Suppressor macrophage treated with lipopolysaccharide for 4 hours (primary cell): ENCODE data around the gene PHOSPHO2.

Experiments
- DNase-seq: peaks from one replicate; pipeline ENCODE4 v3.0.0-alpha.2; 2020

The PHOSPHO2 gene

DNA sequence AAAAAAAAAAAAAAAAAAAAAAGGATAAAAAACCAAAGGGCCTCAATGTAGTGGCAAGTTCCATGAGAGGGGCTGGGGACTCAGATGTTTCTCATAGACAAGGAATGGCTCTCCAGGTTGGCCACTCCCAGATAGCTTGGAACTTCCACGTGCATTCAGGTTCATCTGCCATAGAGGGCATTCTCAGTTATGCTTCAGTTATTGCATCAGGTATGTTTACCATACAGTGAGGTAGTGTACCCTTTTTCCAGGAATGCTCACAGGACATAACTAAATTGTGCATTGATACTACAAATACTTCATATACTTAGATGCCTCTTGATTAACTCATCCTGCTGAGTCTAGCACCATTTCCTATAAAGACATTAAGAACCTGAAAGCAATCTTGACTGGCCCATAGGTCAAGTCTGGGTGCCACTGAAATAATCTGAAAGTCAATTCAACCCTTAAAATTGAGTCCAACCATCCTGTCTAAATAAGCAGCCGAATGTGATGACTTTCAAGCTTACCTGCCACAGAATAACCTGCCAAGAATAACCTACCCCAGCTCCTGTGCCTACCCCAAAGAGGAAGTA, 24.7 kb downstream of the PHOSPHO2 start:
- no peak for DNase-seq

- no peak for DNase-seq
Observed at GRCh38 chr2:169721016-169721415, 26.7 kb downstream of the PHOSPHO2 start.

DNA sequence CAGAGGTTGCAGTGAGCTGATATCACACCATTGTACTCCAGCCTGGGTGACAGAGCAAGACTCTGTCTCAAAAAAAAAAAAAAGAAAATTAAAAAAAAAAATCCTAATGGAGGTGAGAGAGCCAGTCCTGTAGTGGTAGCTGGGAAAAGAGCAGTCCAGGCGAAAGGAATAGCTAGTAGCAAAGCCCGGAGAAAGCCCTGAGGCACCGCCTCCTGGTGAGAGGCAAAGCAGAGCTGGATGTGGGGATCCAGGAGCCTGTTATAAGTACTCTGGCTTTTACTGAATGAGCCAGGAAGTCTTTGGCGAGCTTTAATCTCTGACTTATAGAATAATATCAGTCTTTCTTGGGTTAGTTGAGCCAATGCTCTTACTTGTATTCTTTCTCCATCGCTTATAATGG, 32.8 kb downstream of the PHOSPHO2 start:
- no peak for DNase-seq

GRCh38 chr2:169729274-169729605, 35.0 kb downstream of the PHOSPHO2 start:
- no peak for DNase-seq

- no peak for DNase-seq
Observed at GRCh38 chr2:169732075-169732474, 37.8 kb downstream of the PHOSPHO2 start.

DNA sequence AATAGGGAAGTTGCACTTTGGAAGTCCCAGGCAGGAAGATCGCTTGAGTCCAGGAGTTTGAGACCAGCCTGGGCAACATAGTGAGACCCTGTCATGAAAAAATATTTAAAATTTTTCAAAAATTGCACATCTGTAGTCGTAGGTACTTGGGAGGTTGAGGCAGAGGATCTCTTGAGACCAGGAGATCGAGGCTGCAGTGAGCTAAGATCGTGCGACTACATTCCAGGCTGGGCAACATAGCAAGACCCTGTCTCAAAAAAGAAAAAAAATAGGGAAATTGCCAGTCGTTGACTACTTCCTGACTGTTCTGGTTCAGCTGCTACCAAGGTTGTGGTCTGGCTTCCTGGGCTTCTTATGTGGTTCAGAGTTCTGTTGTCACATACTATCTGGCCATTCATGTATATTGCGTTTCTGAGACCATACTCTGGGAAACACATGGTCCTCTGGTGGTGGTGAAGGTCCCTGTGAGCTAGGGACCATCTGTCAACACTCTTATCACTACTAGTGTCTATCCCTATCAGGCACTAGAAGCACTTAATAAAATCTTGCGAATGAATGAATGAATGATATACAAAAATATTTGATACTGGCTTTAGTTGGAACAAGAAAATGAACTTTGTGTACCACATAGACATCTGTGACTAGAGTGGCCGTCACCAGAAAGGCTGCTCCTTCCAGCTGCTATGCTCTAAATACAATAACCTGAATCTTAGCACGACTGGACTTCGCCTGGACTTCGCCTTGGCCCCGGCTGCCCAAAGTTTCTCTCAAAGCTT, 38.5 kb downstream of the PHOSPHO2 start:
- DNase-seq, result no peak

DNA sequence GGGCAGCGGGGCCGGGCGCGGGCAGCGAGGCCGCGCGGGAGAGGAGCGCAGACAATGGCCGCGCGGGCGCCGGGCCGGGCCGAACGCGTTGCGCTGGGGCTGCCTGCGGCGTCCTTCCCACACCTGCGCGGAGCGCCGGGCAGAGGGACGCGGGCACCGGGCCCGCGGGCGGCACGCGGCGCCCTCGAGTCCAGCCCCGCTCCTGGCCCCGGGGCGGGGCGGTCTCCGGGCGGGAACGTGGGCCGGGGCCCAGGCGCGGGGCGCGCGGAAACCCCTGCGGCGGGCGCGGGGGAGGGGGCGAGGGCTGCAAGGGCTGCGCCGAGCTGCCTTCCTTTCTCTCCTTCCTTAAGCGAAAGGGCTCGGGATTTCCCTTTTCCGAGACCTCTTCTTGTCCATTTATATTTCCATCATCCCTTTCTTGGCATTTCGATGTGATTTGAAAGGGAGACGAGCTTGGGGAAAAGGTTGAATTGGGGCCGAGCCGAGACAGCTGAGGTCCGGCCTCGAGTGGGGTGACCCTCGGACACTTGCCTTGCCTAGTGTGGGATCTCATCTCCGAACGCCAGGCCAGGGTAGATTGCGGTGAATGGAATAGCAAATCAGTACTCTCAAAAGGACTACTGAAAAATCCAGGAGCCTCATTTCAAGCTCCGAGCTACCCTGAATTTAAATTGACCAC, 40.0 kb downstream of the PHOSPHO2 start:
- DNase-seq, result peak; percentile 3

DNA sequence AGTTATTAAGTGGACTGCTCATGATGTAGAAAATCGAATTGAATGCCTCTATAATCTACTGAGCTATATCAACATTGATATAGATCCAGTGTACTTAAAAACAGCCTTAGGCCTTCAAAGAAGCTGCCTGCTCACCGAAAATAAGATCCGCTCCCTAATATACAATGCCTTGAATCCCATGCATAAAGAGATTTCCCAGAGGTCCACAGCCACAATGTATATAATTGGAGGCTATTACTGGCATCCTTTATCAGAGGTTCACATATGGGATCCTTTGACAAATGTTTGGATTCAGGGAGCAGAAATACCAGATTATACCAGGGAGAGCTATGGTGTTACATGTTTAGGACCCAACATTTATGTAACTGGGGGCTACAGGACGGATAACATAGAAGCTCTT, 41.4 kb downstream of the PHOSPHO2 start:
- no peak for DNase-seq

DNA sequence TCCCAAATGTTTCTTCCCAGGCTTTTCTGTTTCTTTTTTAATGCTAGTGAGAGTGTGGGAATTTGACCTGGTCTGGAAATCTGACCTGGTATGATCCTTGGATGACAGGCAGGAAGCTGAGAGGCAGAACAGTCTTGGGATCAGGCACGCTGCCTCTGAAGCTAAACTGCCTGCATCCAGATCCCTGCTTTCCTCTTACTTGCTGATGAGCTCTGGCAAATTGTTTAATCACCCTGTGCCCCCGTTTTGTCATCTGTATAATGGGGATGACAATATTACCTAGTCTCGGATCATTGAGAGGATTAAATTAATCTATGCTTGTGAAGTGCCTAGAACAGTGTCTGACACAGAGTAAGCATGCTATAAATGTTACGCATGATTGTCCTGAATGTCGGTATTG, 42.6 kb downstream of the PHOSPHO2 start:
- no peak for DNase-seq

GRCh38 chr2:169738566-169739229, 44.4 kb downstream of the PHOSPHO2 start:
- DNase-seq, result no peak

DNA sequence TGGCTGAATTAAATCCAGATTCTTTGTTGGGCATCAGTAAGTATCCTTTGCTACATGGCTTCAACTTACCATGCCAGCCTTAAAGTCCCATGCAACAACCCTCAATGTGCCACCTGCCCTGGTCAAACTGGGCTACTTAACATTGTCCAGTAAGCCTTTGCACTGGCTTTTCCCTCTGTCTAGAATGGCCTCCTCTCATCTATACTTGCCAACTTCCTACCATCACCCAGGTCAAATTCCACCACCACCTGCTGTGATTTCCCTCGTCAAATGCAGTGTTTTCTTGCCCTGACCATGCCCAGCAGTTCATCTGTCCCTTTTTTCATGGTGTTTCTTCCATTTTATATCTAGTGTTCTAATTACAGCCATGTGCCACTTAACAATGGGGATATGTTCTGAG, 45.1 kb downstream of the PHOSPHO2 start:
- DNase-seq, result no peak

- DNase-seq, result no peak
Observed at GRCh38 chr2:169743549-169743948, 49.3 kb downstream of the PHOSPHO2 start.

GRCh38 chr2:169746240-169746639, 52.0 kb downstream of the PHOSPHO2 start:
- no peak for DNase-seq

DNA sequence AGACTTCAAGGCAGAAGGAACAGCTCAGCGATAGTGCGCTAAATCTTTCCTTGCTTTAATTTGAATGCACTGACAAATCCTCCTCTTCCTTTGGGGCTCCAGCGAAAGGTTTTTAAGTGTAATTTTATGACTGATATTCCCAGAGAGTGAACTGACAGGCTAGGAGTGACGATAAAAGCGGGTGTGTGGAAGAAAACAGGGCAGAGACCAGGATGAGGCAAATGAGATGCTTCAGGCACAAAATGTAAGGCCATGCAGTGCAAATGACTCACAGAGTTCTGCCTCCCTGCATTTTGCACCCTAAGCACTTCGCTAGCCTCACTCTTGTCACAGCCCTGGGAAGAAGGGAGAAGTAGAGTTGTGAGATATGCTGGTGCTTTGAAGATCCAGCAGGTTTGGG, 54.0 kb downstream of the PHOSPHO2 start:
- DNase-seq, result no peak
